Chondrocyte (in vitro differentiated cells): ENCODE data around the gene LBHD2. TPM values are rescaled to one million over a fixed set of nuclear protein-coding genes. Genes with fewer than 3 reads are reported as not detected.
A peak's percentile ranks its signal among the peaks of the same experiment; 100 is the strongest.
"Not testable (repeated sequence)": the region's sequence is repeated elsewhere in the genome, so short reads cannot be mapped to it uniquely, and the experiment has no call there.

ENCODE experiments used
- DNase-seq: peaks from one replicate; pipeline ENCODE4 v3.0.0; 2021; ENCODE audit warnings: mixed read lengths, low spot score
- H3K27ac Mint-ChIP-seq: one replicate; pipeline ENCODE4 v1.8.0; 2021; ENCODE audit warnings: mild to moderate bottlenecking, moderate library complexity, mixed read lengths; ENCODE audit not compliant: unreplicated experiment
- H3K27me3 Mint-ChIP-seq: 2 replicates; pipeline ENCODE4 v1.8.0; 2021; ENCODE audit warnings: low read depth, mixed read lengths
- H3K36me3 Mint-ChIP-seq: 2 replicates; pipeline ENCODE4 v1.8.0; 2021; ENCODE audit warnings: low read depth, mixed read lengths
- H3K4me1 Mint-ChIP-seq: 2 replicates; pipeline ENCODE4 v1.8.0; 2021; ENCODE audit warnings: low read depth, mild to moderate bottlenecking, mixed read lengths
- H3K4me3 Mint-ChIP-seq: one replicate; pipeline ENCODE4 v1.8.0; 2021; ENCODE audit warnings: mild to moderate bottlenecking, moderate library complexity, mixed read lengths; ENCODE audit not compliant: unreplicated experiment
- H3K9me3 Mint-ChIP-seq: 2 replicates; pipeline ENCODE4 v1.8.0; 2021; ENCODE audit warnings: low read depth, mixed read lengths
- CTCF ChIP-seq: fragments of 200-600 bp; sonication (generic); IDR thresholded peaks from 2 replicates; pipeline ENCODE4 v1.5.0; 2021; ENCODE audit warnings: antibody characterized with exemption, mild to moderate bottlenecking, moderate library complexity
- long read RNA-seq: library from polyadenylated mRNA; stranded (forward); transcript quantifications from one replicate; pipeline ENCODE4 v2.0.0, GENCODE V29; 2021
- total RNA-seq: library from RNA; stranded (reverse); gene quantifications from 3 replicates; pipeline ENCODE4 v1.2.1, GENCODE V29; 2021

LBHD2 gene
- total RNA-seq: not detected in 3 replicates
- long read RNA-seq: 0 reads

GRCh38 chr14:103084021-103084919 is at the start of gene LBHD2:
Gene LBHD2, plus strand, starts transcription at chr14:103084210. Its CDS starts 1,803 bp downstream, at chr14:103086013.
- no peaks in the 10 kb centered on the region for H3K9me3 Mint-ChIP-seq
- peaks cover 8% of the 10 kb centered on the region for H3K27me3 Mint-ChIP-seq
- TF ChIP-seq CTCF: no peak
- peaks cover 3% of the 10 kb centered on the region for H3K4me1 Mint-ChIP-seq
- no peaks in the 10 kb centered on the region for H3K36me3 Mint-ChIP-seq
- no peak within 1 kb of the TSS for H3K27ac Mint-ChIP-seq
- H3K4me3 Mint-ChIP-seq: peak within 1 kb of the TSS; percentile 17
- DNase-seq: no peak

- DNase-seq: no peak
- H3K27me3 Mint-ChIP-seq: no peaks in the 10 kb centered on the region
- no peaks in the 10 kb centered on the region for H3K9me3 Mint-ChIP-seq
- peaks cover 8% of the 10 kb centered on the region for H3K36me3 Mint-ChIP-seq
- no peak overlapping the region for H3K27ac Mint-ChIP-seq
- peaks cover 15% of the 10 kb centered on the region for H3K4me1 Mint-ChIP-seq
- TF ChIP-seq CTCF: no peak
- H3K4me3 Mint-ChIP-seq: no peak overlapping the region
Observed at GRCh38 chr14:103041464-103041863, 42.5 kb upstream of the LBHD2 start.

GRCh38 chr14:103043257-103044015 is 40.6 kb upstream of the LBHD2 start:
- TF ChIP-seq CTCF: no peak
- no peak overlapping the region for H3K4me3 Mint-ChIP-seq
- peaks cover 8% of the 10 kb centered on the region for H3K36me3 Mint-ChIP-seq
- DNase-seq: no peak
- H3K27me3 Mint-ChIP-seq: no peaks in the 10 kb centered on the region
- H3K27ac Mint-ChIP-seq: no peak overlapping the region
- no peaks in the 10 kb centered on the region for H3K9me3 Mint-ChIP-seq
- H3K4me1 Mint-ChIP-seq: peaks cover 22% of the 10 kb centered on the region

GRCh38 chr14:103045371-103045869 is 38.6 kb upstream of the LBHD2 start:
- no peaks in the 10 kb centered on the region for H3K9me3 Mint-ChIP-seq
- H3K27me3 Mint-ChIP-seq: no peaks in the 10 kb centered on the region
- peaks cover 30% of the 10 kb centered on the region for H3K4me1 Mint-ChIP-seq
- no peak for TF ChIP-seq CTCF
- H3K27ac Mint-ChIP-seq: peak overlapping the region; percentile 46
- H3K4me3 Mint-ChIP-seq: no peak overlapping the region
- DNase-seq: no peak
- H3K36me3 Mint-ChIP-seq: peaks cover 8% of the 10 kb centered on the region

GRCh38 chr14:103047453-103047852 is 36.6 kb upstream of the LBHD2 start:
- not testable (repeated sequence) for H3K36me3 Mint-ChIP-seq, H3K4me3 Mint-ChIP-seq, H3K27me3 Mint-ChIP-seq, H3K9me3 Mint-ChIP-seq, DNase-seq, H3K27ac Mint-ChIP-seq
- peaks cover 30% of the 10 kb centered on the region for H3K4me1 Mint-ChIP-seq
